Measurements from ENCODE around the gene EGFLAM. TPM values are rescaled to one million over a fixed set of nuclear protein-coding genes. Genes with fewer than 3 reads are reported as not detected.
A peak's percentile ranks its signal among the peaks of the same experiment; 100 is the strongest.

Gene EGFLAM
- total and polyA plus RNA-seq, 2 experiments from 2014 or later, result 0.24 to 1.9 TPM

- Histone ChIP-seq H3K27ac (ENCODE audit: low read depth) (no peak overlapping the region), H3K4me2 (no peak overlapping the region), H3F3A (replicated peaks; ENCODE audit: low read depth) (no peaks in the 10 kb centered on the region), H4K20me1 (replicated peaks; ENCODE audit: insufficient read depth) (no peaks in the 10 kb centered on the region), H3K79me2 (replicated peaks; ENCODE audit: insufficient read depth) (no peaks in the 10 kb centered on the region), H3K4me3 (no peak overlapping the region), H3K27me3 (ENCODE audit: insufficient read depth) (no peaks in the 10 kb centered on the region), H3K4me1 (ENCODE audit: insufficient read depth) (no peaks in the 10 kb centered on the region), H3K9me2 (ENCODE audit: insufficient read depth) (no peaks in the 10 kb centered on the region), H3K36me3 (ENCODE audit: insufficient read depth) (no peaks in the 10 kb centered on the region), H2AFZ (peak overlapping the region; percentile 88; the same call in 1 of the 2 replicates)
- H3K4me3 Mint-ChIP-seq, result no peak overlapping the region
- DNase-seq (ENCODE audit: low spot score) (no peak), ATAC-seq (no peak)
- H3K36me3 Mint-ChIP-seq (ENCODE audit: low read depth), result no peaks in the 10 kb centered on the region
- no peak overlapping the region for H3K27ac Mint-ChIP-seq
- peaks cover 4% of the 10 kb centered on the region for H3K27me3 Mint-ChIP-seq (ENCODE audit: insufficient read depth, low read depth, poor library complexity)
- H3K9me3 Mint-ChIP-seq, result no peaks in the 10 kb centered on the region; the same call in 2 of the 3 replicates
- TF ChIP-seq EZH2phosphoT487 (IDR thresholded peaks at IDR 0.05; ENCODE audit: unreplicated experiment) (no peak), ZNF331 (CRISPR knock-in tag; IDR thresholded peaks at IDR 0.05; ENCODE audit: low read depth) (no peak), NANOG (IDR thresholded peaks at IDR 0.05; ENCODE audit: borderline replicate concordance) (no peak), EZH2 (IDR thresholded peaks at IDR 0.05; ENCODE audit: low read depth, unreplicated experiment) (no peak), CTCF (conservative IDR thresholded peaks at IDR 0.05; ENCODE audit: low read depth in 2 of 2) (no peak), JUNB (IDR thresholded peaks at IDR 0.05; ENCODE audit: unreplicated experiment) (no peak), ZNF462 (CRISPR knock-in tag; IDR thresholded peaks at IDR 0.05) (no peak)
- H3K4me1 Mint-ChIP-seq, result no peaks in the 10 kb centered on the region; the same call in 2 of the 3 replicates
These were observed 187.1 kb downstream of the EGFLAM start for GRCh38 chr5:38445374-38446028.

All from GM23338 (cell line).